Lower lobe of right lung (tissue), 2 donors: Measurements from ENCODE around the gene PDX1. TPM values are rescaled to one million over a fixed set of nuclear protein-coding genes. Genes with fewer than 3 reads are reported as not detected.
"Not testable (repeated sequence)": the region's sequence is repeated elsewhere in the genome, so short reads cannot be mapped to it uniquely, and the experiment has no call there.

ENCODE experiments used
- ATAC-seq, 2 donors: fragments of 200-7000 bp; cut with Tn5 transposase; one replicate each; pipeline ENCODE4 v1.9.1; 2020 to 2022; ENCODE audit warnings: mild to moderate bottlenecking in 2 of 2, moderate library complexity in 2 of 2
- DNase-seq: peaks from one replicate; pipeline ENCODE4 v3.0.0-alpha.2; 2020
- H3K27ac ChIP-seq: fragments of 200-600 bp; one replicate; pipeline ENCODE4 v1.8.0; 2022
- H3K27me3 ChIP-seq: fragments of 200-600 bp; one replicate; pipeline ENCODE4 v1.8.0; 2022; ENCODE audit warnings: low read depth
- H3K36me3 ChIP-seq: fragments of 200-600 bp; one replicate; pipeline ENCODE4 v1.8.0; 2022; ENCODE audit warnings: mild to moderate bottlenecking
- H3K4me1 ChIP-seq: fragments of 200-600 bp; one replicate; pipeline ENCODE4 v1.8.0; 2022
- H3K4me3 ChIP-seq: fragments of 200-600 bp; one replicate; pipeline ENCODE4 v1.8.0; 2022; ENCODE audit warnings: mild to moderate bottlenecking
- H3K9me3 ChIP-seq: fragments of 200-600 bp; one replicate; pipeline ENCODE4 v1.8.0; 2022
- CTCF ChIP-seq: fragments of 200-600 bp; IDR thresholded peaks from one replicate; pipeline ENCODE4 v1.8.0; 2022; ENCODE audit warnings: antibody characterized with exemption, mild to moderate bottlenecking
- intact Hi-C: fragments of 100-400 bp; cut with DNase I; formaldehyde crosslinking; loops from one replicate; pipeline ENCODE4 v1.11.0; 2022
- total RNA-seq: library from RNA; stranded (reverse); fragmentation: NEBNext Ultra II Directional; extraction: Animal tissue kit (Norgen Biotek cat#: 25700); gene quantifications from one replicate; pipeline ENCODE4 v1.2.1, GENCODE V29; 2021
- donor health status: DM: no; HTN: yes; CAD: no; lungs with severe emphysema.

Gene PDX1
- total RNA-seq, 1 donor from 2014 or later = not detected

GRCh38 chr13:27962128-27962841 is 42.5 kb downstream of the PDX1 start:
- no peak for ATAC-seq
- peaks cover 29% of the 10 kb centered on the region for H3K4me1 ChIP-seq
- no peaks in the 10 kb centered on the region for H3K9me3 ChIP-seq
- no peak overlapping the region for H3K4me3 ChIP-seq
- intact Hi-C loops = no loop called here
- peaks cover 98% of the 10 kb centered on the region for H3K27me3 ChIP-seq
- H3K27ac ChIP-seq = no peak overlapping the region
- H3K36me3 ChIP-seq = no peaks in the 10 kb centered on the region
- no peak for DNase-seq
- TF ChIP-seq CTCF = no peak

GRCh38 chr13:27962982-27963381 is 43.2 kb downstream of the PDX1 start:
- intact Hi-C loops = no loop called here
- Histone ChIP-seq H3K4me1 (peaks cover 30% of the 10 kb centered on the region), H3K9me3 (no peaks in the 10 kb centered on the region), H3K27ac (no peak overlapping the region), H3K36me3 (no peaks in the 10 kb centered on the region), H3K27me3 (peaks cover 98% of the 10 kb centered on the region), H3K4me3 (no peak overlapping the region)
- TF ChIP-seq CTCF = no peak
- DNase-seq (no peak), ATAC-seq (no peak)

- intact Hi-C loops = no loop called here
- no peak for TF ChIP-seq CTCF
These were observed 43.7 kb downstream of the PDX1 start for GRCh38 chr13:27963491-27963890.

GRCh38 chr13:27964206-27964605 is 44.4 kb downstream of the PDX1 start:
- H3K27ac ChIP-seq, H3K9me3 ChIP-seq, intact Hi-C loops, H3K4me3 ChIP-seq, ATAC-seq, H3K36me3 ChIP-seq, DNase-seq: not testable (repeated sequence)
- peaks cover 98% of the 10 kb centered on the region for H3K27me3 ChIP-seq
- peaks cover 41% of the 10 kb centered on the region for H3K4me1 ChIP-seq

More at GRCh38 chr13:27963491-27963890, 43.7 kb downstream of the PDX1 start:
- DNase-seq (no peak), ATAC-seq (no peak)
- no peaks in the 10 kb centered on the region for H3K36me3 ChIP-seq
- peaks cover 98% of the 10 kb centered on the region for H3K27me3 ChIP-seq
- H3K9me3 ChIP-seq = no peaks in the 10 kb centered on the region
- no peak overlapping the region for H3K4me3 ChIP-seq
- H3K27ac ChIP-seq = no peak overlapping the region
- H3K4me1 ChIP-seq = peaks cover 35% of the 10 kb centered on the region

- intact Hi-C loops = no loop called here
- no peak overlapping the region for H3K4me3 ChIP-seq
- no peak for ATAC-seq
- peaks cover 38% of the 10 kb centered on the region for H3K4me1 ChIP-seq
- no peak overlapping the region for H3K27ac ChIP-seq
- H3K9me3 ChIP-seq = no peaks in the 10 kb centered on the region
- peaks cover 98% of the 10 kb centered on the region for H3K27me3 ChIP-seq
- H3K36me3 ChIP-seq = no peaks in the 10 kb centered on the region
- no peak for DNase-seq
- no peak for TF ChIP-seq CTCF
These were observed 45.0 kb downstream of the PDX1 start for GRCh38 chr13:27964741-27965323.

- Histone ChIP-seq H3K36me3 (no peaks in the 10 kb centered on the region), H3K4me1 (peaks cover 33% of the 10 kb centered on the region), H3K27ac (no peak overlapping the region), H3K27me3 (peaks cover 98% of the 10 kb centered on the region), H3K4me3 (no peak overlapping the region), H3K9me3 (no peaks in the 10 kb centered on the region)
- ATAC-seq (no peak), DNase-seq (no peak)
- intact Hi-C loops = no loop called here
- no peak for TF ChIP-seq CTCF
These were observed 45.5 kb downstream of the PDX1 start for GRCh38 chr13:27965343-27965739.
